HG03045 (cell line): ENCODE measurements around the gene ASB6.
"Not testable (repeated sequence)": the region's sequence is repeated elsewhere in the genome, so short reads cannot be mapped to it uniquely, and the experiment has no call there.

Source experiments
- ATAC-seq: cut with Tn5 transposase; IDR thresholded peaks from one replicate; pipeline ENCODE4 v1.9.1; 2021; ENCODE audit warnings: mild to moderate bottlenecking, moderate library complexity; ENCODE audit not compliant: unreplicated experiment

Gene ASB6

DNA sequence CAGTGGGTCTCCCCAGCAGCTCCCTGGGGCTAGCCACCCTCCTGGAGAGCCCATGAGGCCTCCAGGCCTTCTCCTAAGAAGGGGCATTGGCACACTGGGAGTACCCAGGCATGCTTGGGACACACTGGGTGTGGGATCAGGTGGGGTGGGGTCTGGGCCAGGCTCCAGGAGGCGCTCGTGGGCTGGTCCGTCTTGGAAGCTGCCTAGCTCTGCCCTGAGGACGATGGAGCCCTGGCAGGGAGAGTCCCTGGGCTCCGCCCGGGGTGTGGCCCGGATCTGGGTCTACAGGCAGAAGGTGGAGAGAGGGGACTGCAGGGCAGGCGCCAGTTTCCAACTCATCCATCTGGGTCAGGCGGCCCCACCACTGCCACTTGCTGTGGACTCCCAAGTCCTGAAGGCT is 25.9 kb upstream of the ASB6 start:
- no peak for ATAC-seq

DNA sequence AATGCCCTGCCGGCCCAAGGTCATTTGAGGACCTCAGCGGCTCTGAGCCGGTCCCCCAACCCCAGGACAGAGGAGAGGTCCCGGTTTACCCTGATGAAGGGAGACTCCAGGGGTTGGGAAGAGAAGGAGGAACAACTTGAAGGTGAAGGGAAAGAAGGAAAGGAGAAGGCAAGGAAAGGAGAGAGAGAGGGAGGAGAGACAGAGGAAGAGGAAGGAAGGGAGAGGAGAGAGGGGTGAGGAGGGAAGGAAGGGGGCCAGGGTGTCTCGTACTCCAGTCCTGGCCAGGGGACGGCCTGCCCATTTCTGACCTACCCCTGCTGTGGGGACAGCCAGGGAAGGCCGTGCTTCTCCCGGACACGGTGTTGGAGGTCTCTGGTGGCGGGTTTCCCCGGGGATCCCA is 25.4 kb upstream of the ASB6 start:
- ATAC-seq = no peak

- no peak for ATAC-seq
Measured at GRCh38 chr9:129666575-129666974, 24.6 kb upstream of the ASB6 start.

- no peak for ATAC-seq
Measured at GRCh38 chr9:129665814-129666520, 24.0 kb upstream of the ASB6 start.

DNA sequence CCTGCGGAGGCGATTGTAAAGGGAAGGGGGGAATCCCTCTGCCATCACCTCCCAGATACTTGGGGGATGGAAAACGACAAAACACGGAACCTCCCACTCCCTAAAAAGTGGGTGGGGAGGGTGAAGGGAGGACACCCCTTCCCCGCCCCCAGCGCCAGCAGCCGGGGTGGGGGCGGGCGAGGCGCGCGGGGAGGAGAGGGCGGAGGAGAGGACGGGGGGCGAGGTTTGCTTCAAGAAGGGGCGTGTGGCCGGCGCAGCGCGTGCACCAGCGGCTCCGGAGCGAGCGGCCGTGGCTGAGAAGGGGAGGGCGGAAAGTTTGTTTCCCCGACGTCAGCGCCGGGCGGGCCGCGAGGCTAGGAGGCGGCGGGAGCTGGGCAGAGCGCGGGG is 23.4 kb upstream of the ASB6 start, which contains the start of gene PRRX2:
TSS of gene PRRX2 (plus strand) at position 259 of the 387 bp plus-strand sequence. CDS start 221 bp downstream, outside the sequence.
- no peak for ATAC-seq

GRCh38 chr9:129664746-129665388 is 22.9 kb upstream of the ASB6 start:
- no peak for ATAC-seq

GRCh38 chr9:129662239-129662638 is 20.3 kb upstream of the ASB6 start:
- ATAC-seq = not testable (repeated sequence)

- no peak for ATAC-seq
Measured at GRCh38 chr9:129661029-129661428, 19.1 kb upstream of the ASB6 start.

DNA sequence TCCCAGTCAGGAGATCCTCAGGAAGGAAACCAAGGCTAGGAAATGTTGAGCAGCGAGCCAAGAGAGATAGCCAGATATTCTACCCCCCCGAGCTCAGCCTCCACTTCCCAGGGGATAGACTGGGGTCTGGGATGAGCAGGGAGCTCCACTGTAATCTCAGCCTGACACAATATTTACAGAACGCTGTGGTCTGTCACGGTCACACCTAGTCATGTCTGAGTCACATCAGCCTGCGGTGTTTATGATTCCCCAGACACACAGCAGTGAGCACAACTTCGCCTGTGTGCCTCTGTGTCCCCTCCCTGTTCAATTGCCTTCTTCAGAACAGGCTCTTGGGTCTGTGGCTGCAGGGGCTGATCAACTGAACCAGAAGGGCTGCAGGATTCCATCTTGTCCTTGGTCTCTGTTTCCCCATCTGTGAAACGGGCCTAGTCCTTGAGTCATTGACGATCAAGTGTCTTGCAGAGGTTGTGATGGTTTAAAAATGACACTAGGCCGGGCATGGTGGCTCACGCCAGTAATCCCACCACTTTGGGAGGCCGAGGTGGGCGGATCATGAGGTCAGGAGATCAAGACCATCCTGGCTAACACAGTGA is 14.9 kb upstream of the ASB6 start:
- no peak for ATAC-seq

DNA sequence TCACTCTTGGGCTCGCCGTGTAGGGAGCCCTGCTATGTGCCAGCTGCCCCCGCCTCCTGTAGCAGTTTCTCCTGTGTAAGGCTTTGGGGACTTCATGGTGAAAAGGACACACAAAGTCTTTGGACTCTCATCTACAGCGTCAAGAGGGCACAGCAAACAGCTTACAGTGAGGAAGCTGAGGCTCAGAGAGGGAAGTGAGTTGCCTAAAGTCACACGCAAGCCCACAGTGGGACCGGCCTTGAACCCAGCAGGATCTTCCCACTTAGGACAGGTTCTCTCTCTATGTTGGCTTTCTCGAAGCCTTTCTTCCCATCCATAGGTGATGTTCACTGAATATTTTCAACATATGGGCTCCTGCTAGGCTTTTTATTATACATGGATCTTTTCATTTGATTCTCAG is 13.7 kb upstream of the ASB6 start:
- no peak for ATAC-seq

- no peak for ATAC-seq
Measured at GRCh38 chr9:129655154-129655553, 13.2 kb upstream of the ASB6 start.

- ATAC-seq = no peak
Measured at GRCh38 chr9:129654554-129655040, 12.6 kb upstream of the ASB6 start.

- no peak for ATAC-seq
Measured at GRCh38 chr9:129653823-129654553, 12.0 kb upstream of the ASB6 start.

DNA sequence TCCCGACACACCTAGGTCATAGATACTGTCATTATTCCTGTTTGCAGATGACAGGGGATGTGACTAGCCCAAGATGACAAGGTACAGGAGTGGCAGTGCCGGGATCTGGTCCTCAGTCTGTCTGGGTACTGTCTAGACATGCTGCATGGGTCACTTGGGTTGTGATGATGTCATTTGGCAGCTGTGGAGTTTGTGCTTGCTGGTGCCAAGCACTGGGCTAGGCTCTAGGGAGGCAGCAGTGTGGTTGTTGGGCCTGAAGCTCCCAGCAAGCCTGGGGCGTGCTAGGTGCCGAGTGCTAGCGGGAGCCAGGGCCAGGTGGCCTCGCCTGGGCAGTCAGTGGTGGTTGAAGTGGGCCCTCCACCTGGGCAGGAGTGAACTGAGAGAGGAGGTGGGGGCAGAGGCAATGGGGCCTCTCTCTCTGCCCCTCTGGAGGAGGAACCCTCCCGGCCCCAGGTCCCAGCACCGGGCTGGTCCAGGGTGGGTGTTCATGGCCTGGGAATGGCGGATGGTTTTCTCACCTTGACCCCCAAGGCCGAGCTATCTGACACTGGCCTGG is 8.8 kb upstream of the ASB6 start:
- no peak for ATAC-seq

- no peak for ATAC-seq
Measured at GRCh38 chr9:129649726-129650679, 8.1 kb upstream of the ASB6 start.

DNA sequence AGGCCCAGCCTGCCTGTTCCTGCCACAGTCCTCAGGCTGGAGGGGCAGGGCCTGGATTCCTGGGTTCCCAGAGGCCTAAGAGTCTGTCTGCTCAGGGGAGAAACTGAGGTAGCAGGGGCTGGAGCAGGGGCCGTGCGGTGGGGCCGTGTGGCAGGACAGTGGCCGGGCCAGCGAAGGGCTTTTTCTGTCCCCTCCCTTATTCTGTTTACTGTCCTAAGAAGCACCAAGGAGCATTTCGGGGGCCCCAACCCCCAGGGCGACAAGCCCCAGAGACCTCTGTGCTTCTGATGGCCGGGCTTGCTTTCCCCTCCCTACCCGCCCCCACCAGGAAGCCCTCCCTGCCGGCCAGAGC is 6.8 kb upstream of the ASB6 start:
- no peak for ATAC-seq

DNA sequence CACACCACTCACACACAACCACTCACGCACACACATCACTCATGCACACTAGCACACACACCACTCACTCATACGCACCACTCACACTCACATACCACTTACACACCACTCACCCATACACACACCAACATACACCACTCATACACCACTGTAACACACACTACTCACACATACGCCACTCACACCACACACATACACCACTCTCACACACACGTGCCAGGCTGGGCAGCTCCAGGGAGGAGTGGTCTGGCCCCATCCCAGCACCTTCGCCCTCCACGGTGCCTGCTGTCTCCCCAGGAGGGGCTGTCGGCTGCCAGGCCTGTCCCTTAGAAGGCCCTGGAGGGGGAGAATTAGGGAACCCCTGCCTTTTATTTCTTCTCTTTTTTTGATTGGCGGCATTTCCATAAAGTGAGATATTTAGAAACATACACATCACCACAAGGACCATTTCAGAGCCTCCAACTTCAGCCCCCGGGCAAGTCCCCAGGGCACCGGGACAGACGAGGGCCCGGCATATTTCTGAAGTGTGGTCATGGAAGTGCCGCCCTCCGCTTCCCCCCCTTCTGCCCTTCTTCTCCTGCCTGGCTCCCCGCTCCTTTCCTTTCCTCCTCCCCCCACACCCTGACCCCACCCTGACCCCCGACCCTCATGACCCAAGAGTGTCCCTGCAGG is 6.3 kb upstream of the ASB6 start:
- no peak for ATAC-seq

GRCh38 chr9:129647635-129648034 is 5.7 kb upstream of the ASB6 start:
- ATAC-seq = no peak

GRCh38 chr9:129646654-129647053 is 4.7 kb upstream of the ASB6 start:
- ATAC-seq = no peak

GRCh38 chr9:129646252-129646651 is 4.3 kb upstream of the ASB6 start:
- ATAC-seq = no peak
